Ishikawa (cell line): ENCODE measurements around the gene TSSK3.

Experiments used
- CEBPB ChIP-seq: IDR thresholded peaks from 2 replicates; pipeline ENCODE4 v1.6.1; 2012
- EGR1 ChIP-seq: IDR thresholded peaks from 2 replicates; pipeline ENCODE4 v1.6.1; 2012
- EP300 ChIP-seq: IDR thresholded peaks from 2 replicates; pipeline ENCODE4 v1.6.1; 2012; ENCODE audit warnings: borderline replicate concordance
- FOXM1 ChIP-seq: IDR thresholded peaks from 2 replicates; pipeline ENCODE4 v1.6.1; 2012; ENCODE audit warnings: low read depth, borderline replicate concordance
- MAX ChIP-seq: IDR thresholded peaks from 2 replicates; pipeline ENCODE4 v1.6.1; 2012
- NFIC ChIP-seq: IDR thresholded peaks from 2 replicates; pipeline ENCODE4 v1.6.1; 2012
- REST ChIP-seq: IDR thresholded peaks from 2 replicates; pipeline ENCODE4 v1.6.1; 2012; ENCODE audit warnings: low read depth, mild to moderate bottlenecking
- TAF1 ChIP-seq: IDR thresholded peaks from 2 replicates; pipeline ENCODE4 v1.6.1; 2012; ENCODE audit warnings: low read depth, mild to moderate bottlenecking
- TCF12 ChIP-seq: IDR thresholded peaks from 2 replicates; pipeline ENCODE4 v1.6.1; 2012; ENCODE audit warnings: low read depth
- TEAD4 ChIP-seq: IDR thresholded peaks from 2 replicates; pipeline ENCODE4 v1.6.1; 2012
- USF1 ChIP-seq: IDR thresholded peaks from 2 replicates; pipeline ENCODE4 v1.6.1; 2012
- YY1 ChIP-seq: IDR thresholded peaks from 2 replicates; pipeline ENCODE4 v1.6.1; 2012; ENCODE audit warnings: low read depth
- ZBTB7A ChIP-seq: IDR thresholded peaks from 2 replicates; pipeline ENCODE4 v1.6.1; 2012; ENCODE audit warnings: low read depth

- TF ChIP-seq REST, result no peak
- no peak for TF ChIP-seq YY1
- no peak for TF ChIP-seq ZBTB7A
- TF ChIP-seq CEBPB, result no peak
- no peak for TF ChIP-seq EP300
- no peak for TF ChIP-seq NFIC
- TF ChIP-seq EGR1, result no peak
- TF ChIP-seq TCF12, result no peak
- TF ChIP-seq USF1, result no peak
- no peak for TF ChIP-seq TEAD4
- no peak for TF ChIP-seq TAF1
- no peak for TF ChIP-seq FOXM1
- TF ChIP-seq MAX, result no peak
These were observed 23.6 kb upstream of the TSSK3 start for GRCh38 chr1:32338637-32339145.
